ENCODE data around the gene HOGA1.

GRCh38 chr10:97590082-97590747 is 6.0 kb downstream of the HOGA1 start:
- TF ChIP-seq TAF1 (IDR thresholded peaks at IDR 0.05; ENCODE audit: borderline replicate concordance, insufficient read depth, low read length), result no peak
- no peak for TF ChIP-seq REST (IDR thresholded peaks at IDR 0.05; ENCODE audit: insufficient read depth in 1 of 2, low read depth in 2 of 2, low read length in 2 of 2)
- TF ChIP-seq POLR2AphosphoS5 (IDR thresholded peaks at IDR 0.05; ENCODE audit: low read depth, low read length), result no peak

All from PFSK-1 (cell line).